Bladder microvascular endothelial cell (primary cell): ENCODE results near the gene PYURF. TPM values are rescaled to one million over a fixed set of nuclear protein-coding genes. Genes with fewer than 3 reads are reported as not detected.

ENCODE experiments used
- total RNA-seq: library from RNA; depleted of rRNA; stranded (reverse); fragments of >200 nt; gene quantifications from 2 replicates; pipeline ENCODE4 v1.2.3, GENCODE V29; 2014

The PYURF gene
- total RNA-seq, result 66.6 and 86.0 TPM in 2 replicates

GRCh38 chr4:88523325-88524129 lies at the start of gene PYURF:
Gene PYURF, minus strand, starts transcription at chr4:88523776. Its CDS starts 76 bp downstream, at chr4:88523700.

Other genes with a start within 250 kb of the PYURF start
- 7.3 and 9.4 TPM in 2 replicates for gene PPM1K, start 239.2 kb downstream of the PYURF start, total RNA-seq
- 6.0 and 6.7 TPM in 2 replicates for gene HERC6, start 144.9 kb downstream of the PYURF start, total RNA-seq
- gene HERC5, start 66.7 kb downstream of the PYURF start, total RNA-seq, result 3.9 and 4.0 TPM in 2 replicates
- 7.4 and 10.1 TPM in 2 replicates for gene HERC3, start 68.7 kb upstream of the PYURF start, total RNA-seq
- gene NAP1L5, start 174.1 kb upstream of the PYURF start, total RNA-seq, result 5.2 TPM in 2 replicates